Measurements from ENCODE around the gene TMEM179.
"Not testable (repeated sequence)": the region's sequence is repeated elsewhere in the genome, so short reads cannot be mapped to it uniquely, and the experiment has no call there.

TMEM179 gene

GRCh38 chr14:104604458-104605449 lies at the start of gene TMEM179:
Gene TMEM179, minus strand, starts transcription at chr14:104604772. Its CDS starts 31 bp downstream, at chr14:104604741.
- Histone ChIP-seq H2AFZ (ENCODE audit: low read depth, low read length, severe bottlenecking) (no peak within 1 kb of the TSS), H3K27ac (ENCODE audit: low read depth, low read length) (no peak within 1 kb of the TSS), H3K27me3 (ENCODE audit: low read length) (no peaks in the 10 kb centered on the region; the same call in 1 of the 2 replicates), H3K79me2 (ENCODE audit: insufficient read depth, low read length) (no peaks in the 10 kb centered on the region), H3F3A (ENCODE audit: insufficient read depth) (no peaks in the 10 kb centered on the region), H3K9me3 (ENCODE audit: insufficient read depth, low read length) (no peaks in the 10 kb centered on the region), H3K36me3 (ENCODE audit: low read length) (no peaks in the 10 kb centered on the region), H4K20me1 (ENCODE audit: low read depth, low read length) (no peaks in the 10 kb centered on the region), H3K4me2 (ENCODE audit: low read depth, low read length, poor library complexity, severe bottlenecking) (no peak within 1 kb of the TSS), H3K9ac (ENCODE audit: low read length) (no peak within 1 kb of the TSS), H3K9me2 (replicated peaks; ENCODE audit: insufficient read depth, low read length) (no peaks in the 10 kb centered on the region), H3K4me3 (ENCODE audit: insufficient read depth, low read length, poor library complexity, severe bottlenecking) (no peak within 1 kb of the TSS)
- TF ChIP-seq CTCF (IDR thresholded peaks at IDR 0.05; ENCODE audit: insufficient read depth, low read length, poor library complexity, severe bottlenecking) (no peak), EZH2phosphoT487 (conservative IDR thresholded peaks at IDR 0.05; ENCODE audit: low read length) (no peak)

GRCh38 chr14:104654119-104654518 lies 49.5 kb upstream of the TMEM179 start:
- H3F3A ChIP-seq (ENCODE audit: insufficient read depth), result peaks cover 38% of the 10 kb centered on the region
- TF ChIP-seq EZH2phosphoT487 (conservative IDR thresholded peaks at IDR 0.05; ENCODE audit: low read length), result no peak
- TF ChIP-seq CTCF (IDR thresholded peaks at IDR 0.05; ENCODE audit: insufficient read depth, low read length, poor library complexity, severe bottlenecking), result no peak

DNA sequence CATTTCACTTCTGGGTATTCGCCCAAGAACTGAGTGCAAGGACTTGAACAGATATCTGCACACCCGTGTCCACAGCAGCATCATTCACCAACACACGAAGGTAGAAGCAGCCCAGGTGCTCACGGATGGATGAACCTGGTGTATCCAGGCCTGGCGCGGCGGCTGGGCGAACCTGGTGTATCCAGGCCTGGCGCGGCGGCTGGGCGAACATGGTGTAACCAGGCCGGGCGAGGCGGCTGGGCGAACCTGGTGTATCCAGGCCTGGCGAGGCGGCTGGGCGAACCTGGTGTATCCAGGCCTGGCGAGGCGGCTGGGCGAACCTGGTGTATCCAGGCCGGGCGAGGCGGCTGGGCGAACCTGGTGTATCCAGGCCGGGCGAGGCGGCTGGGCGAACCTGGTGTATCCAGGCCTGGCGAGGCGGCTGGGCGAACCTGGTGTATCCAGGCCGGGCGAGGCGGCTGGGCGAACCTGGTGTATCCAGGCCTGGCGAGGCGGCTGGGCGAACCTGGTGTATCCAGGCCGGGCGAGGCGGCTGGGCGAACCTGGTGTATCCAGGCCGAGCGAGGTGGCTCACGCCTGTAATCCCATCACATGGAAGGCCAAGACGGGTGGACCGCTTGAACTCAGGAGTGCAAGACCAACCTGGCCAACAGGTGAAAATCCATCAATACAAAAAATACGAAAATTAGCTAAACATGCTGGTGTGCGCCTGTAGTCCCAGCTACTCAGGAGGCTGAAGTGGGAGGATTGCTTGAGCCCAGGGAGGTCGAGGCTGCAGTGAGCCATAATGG lies 48.8 kb upstream of the TMEM179 start:
- not testable (repeated sequence) for H3K9me2 ChIP-seq (replicated peaks; ENCODE audit: insufficient read depth, low read length); H3K27ac ChIP-seq (ENCODE audit: low read depth, low read length); H3K9ac ChIP-seq (ENCODE audit: low read length); H3K79me2 ChIP-seq (ENCODE audit: insufficient read depth, low read length); H3K27me3 ChIP-seq (ENCODE audit: low read length); H2AFZ ChIP-seq (ENCODE audit: low read depth, low read length, severe bottlenecking); H3K4me3 ChIP-seq (ENCODE audit: insufficient read depth, low read length, poor library complexity, severe bottlenecking); H3K4me2 ChIP-seq (ENCODE audit: low read depth, low read length, poor library complexity, severe bottlenecking); H3K36me3 ChIP-seq (ENCODE audit: low read length); H4K20me1 ChIP-seq (ENCODE audit: low read depth, low read length)
- peaks cover 31% of the 10 kb centered on the region for H3F3A ChIP-seq (ENCODE audit: insufficient read depth)
- H3K9me3 ChIP-seq (ENCODE audit: insufficient read depth, low read length), result peaks cover 17% of the 10 kb centered on the region; the same call in 1 of the 2 replicates

More at GRCh38 chr14:104654119-104654518, 49.5 kb upstream of the TMEM179 start:
- no peaks in the 10 kb centered on the region for H3K9me2 ChIP-seq (replicated peaks; ENCODE audit: insufficient read depth, low read length)
- H3K4me2 ChIP-seq (ENCODE audit: low read depth, low read length, poor library complexity, severe bottlenecking), result no peak overlapping the region
- H3K4me3 ChIP-seq (ENCODE audit: insufficient read depth, low read length, poor library complexity, severe bottlenecking), result no peak overlapping the region
- H2AFZ ChIP-seq (ENCODE audit: low read depth, low read length, severe bottlenecking), result no peak overlapping the region
- no peak overlapping the region for H3K9ac ChIP-seq (ENCODE audit: low read length)
- no peak overlapping the region for H3K27ac ChIP-seq (ENCODE audit: low read depth, low read length)
- no peaks in the 10 kb centered on the region for H3K36me3 ChIP-seq (ENCODE audit: low read length)
- no peaks in the 10 kb centered on the region for H3K27me3 ChIP-seq (ENCODE audit: low read length)
- no peaks in the 10 kb centered on the region for H3K79me2 ChIP-seq (ENCODE audit: insufficient read depth, low read length)
- peaks cover 17% of the 10 kb centered on the region; the same call in 1 of the 2 replicates for H3K9me3 ChIP-seq (ENCODE audit: insufficient read depth, low read length)
- H4K20me1 ChIP-seq (ENCODE audit: low read depth, low read length), result no peaks in the 10 kb centered on the region

Measured in SU-DHL-6 (cell line).